Stimulated activated CD4-positive, alpha-beta T cell treated with anti-CD3 and anti-CD28 coated beads, Interleukin-1b, Interleukin-23, amount 100 ng/mL, for 1 hour (primary cell): Measurements from ENCODE around the gene PLPPR5.

Source experiments
- DNase-seq, 2 donors: peaks; one replicate each; pipeline ENCODE4 v3.0.0-alpha.2; 2020; ENCODE audit warnings: low read depth in 2 of 2

Gene PLPPR5

GRCh38 chr1:98969798-98970490 is 34.7 kb downstream of the PLPPR5 start:
- no peak for DNase-seq

GRCh38 chr1:98967122-98967521 is 37.5 kb downstream of the PLPPR5 start:
- no peak for DNase-seq

GRCh38 chr1:98965394-98965793 is 39.3 kb downstream of the PLPPR5 start:
- no peak for DNase-seq

GRCh38 chr1:98964198-98964597 is 40.5 kb downstream of the PLPPR5 start:
- no peak for DNase-seq

GRCh38 chr1:98963064-98963758 is 41.5 kb downstream of the PLPPR5 start:
- DNase-seq = no peak

GRCh38 chr1:98962156-98962555 is 42.5 kb downstream of the PLPPR5 start:
- no peak for DNase-seq

GRCh38 chr1:98949621-98950020 is 55.0 kb downstream of the PLPPR5 start:
- DNase-seq = no peak

- no peak for DNase-seq
Measured at GRCh38 chr1:98949166-98949565, 55.5 kb downstream of the PLPPR5 start.

GRCh38 chr1:98947071-98947470 is 57.6 kb downstream of the PLPPR5 start:
- DNase-seq = no peak

GRCh38 chr1:98940722-98941079 is 64.0 kb downstream of the PLPPR5 start:
- no peak for DNase-seq

- no peak for DNase-seq
Measured at GRCh38 chr1:98940069-98940721, 64.5 kb downstream of the PLPPR5 start.

- no peak for DNase-seq
Measured at GRCh38 chr1:98939471-98939870, 65.2 kb downstream of the PLPPR5 start.

GRCh38 chr1:98937347-98937746 is 67.3 kb downstream of the PLPPR5 start:
- DNase-seq = no peak

GRCh38 chr1:98932184-98932583 is 72.5 kb downstream of the PLPPR5 start:
- DNase-seq = no peak

- DNase-seq = no peak
Measured at GRCh38 chr1:98931128-98931835, 73.4 kb downstream of the PLPPR5 start.

- no peak for DNase-seq
Measured at GRCh38 chr1:98929437-98929836, 75.2 kb downstream of the PLPPR5 start.

- no peak for DNase-seq
Measured at GRCh38 chr1:98926597-98926996, 78.1 kb downstream of the PLPPR5 start.

- no peak for DNase-seq
Measured at GRCh38 chr1:98924977-98925376, 79.7 kb downstream of the PLPPR5 start.

GRCh38 chr1:98923667-98924066 is 81.0 kb downstream of the PLPPR5 start:
- no peak for DNase-seq

- DNase-seq = no peak
Measured at GRCh38 chr1:98921817-98922216, 82.8 kb downstream of the PLPPR5 start.

GRCh38 chr1:98920441-98921110 is 84.1 kb downstream of the PLPPR5 start:
- no peak for DNase-seq

GRCh38 chr1:98919652-98920051 is 85.0 kb downstream of the PLPPR5 start:
- DNase-seq = no peak
